ENCODE results near the gene MRTFA. TPM values are rescaled to one million over a fixed set of nuclear protein-coding genes. Genes with fewer than 3 reads are reported as not detected.
"Not testable (repeated sequence)": the region's sequence is repeated elsewhere in the genome, so short reads cannot be mapped to it uniquely, and the experiment has no call there.

MRTFA gene
- total RNA-seq, 4 donors from 2014 or later = 32.6 to 173 (median 76.1) TPM

DNA sequence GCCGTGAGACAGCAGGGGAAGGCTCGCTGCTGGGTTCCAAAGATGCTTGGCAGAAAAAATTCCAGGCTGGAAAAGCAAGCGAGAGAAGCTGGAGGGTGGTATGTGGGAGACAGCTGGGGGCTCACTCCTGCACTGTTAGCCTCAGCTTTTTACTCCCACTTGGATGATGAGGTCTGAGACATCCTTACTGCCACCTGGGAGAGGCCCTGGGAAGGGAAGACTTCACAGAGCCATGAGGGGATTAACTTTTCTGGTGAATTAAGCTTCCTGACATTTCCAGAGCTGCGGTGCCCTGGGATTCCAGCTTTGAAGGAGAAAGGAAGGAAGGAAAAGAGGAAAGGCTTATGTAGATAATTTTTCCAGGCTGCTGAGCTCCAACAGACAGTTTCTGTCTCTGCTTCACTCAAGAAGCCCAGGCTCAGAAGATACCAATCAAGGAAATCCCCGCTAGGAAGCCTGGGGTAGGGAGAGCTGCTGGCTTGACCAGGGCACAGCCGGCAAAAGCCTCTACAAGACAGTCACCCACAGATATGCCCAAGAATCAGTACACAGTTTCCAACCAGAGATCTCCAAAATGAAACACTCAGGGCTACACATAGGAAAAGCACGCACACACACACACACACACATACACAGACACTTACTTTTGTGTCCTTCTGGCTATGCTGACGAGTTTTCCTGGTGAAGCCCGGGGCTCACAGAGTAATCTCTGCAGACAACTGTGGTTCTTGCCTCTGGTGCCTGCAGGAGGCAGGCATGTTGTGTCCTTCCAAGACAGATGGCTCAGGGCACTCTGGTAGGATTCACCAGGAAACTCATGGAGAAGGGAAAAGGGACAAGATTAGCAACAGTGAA is 43.7 kb upstream of the MRTFA start:
- Histone ChIP-seq H3K27me3 (no peaks in the 10 kb centered on the region), H3K4me1 (no peaks in the 10 kb centered on the region), H3K9me3 (no peaks in the 10 kb centered on the region), H3K36me3 (no peaks in the 10 kb centered on the region), H3K27ac (peak overlapping the region; percentile 21 to 42), H3K4me3 (peak overlapping the region; percentile 27 to 44)
- no peak for DNase-seq
- intact Hi-C loops (cut with DNase I; ENCODE audit: low total_unique reads) = no loop called here
- TF ChIP-seq POLR2A (IDR thresholded peaks at IDR 0.05) = no peak
- TF ChIP-seq, protein P1, sequence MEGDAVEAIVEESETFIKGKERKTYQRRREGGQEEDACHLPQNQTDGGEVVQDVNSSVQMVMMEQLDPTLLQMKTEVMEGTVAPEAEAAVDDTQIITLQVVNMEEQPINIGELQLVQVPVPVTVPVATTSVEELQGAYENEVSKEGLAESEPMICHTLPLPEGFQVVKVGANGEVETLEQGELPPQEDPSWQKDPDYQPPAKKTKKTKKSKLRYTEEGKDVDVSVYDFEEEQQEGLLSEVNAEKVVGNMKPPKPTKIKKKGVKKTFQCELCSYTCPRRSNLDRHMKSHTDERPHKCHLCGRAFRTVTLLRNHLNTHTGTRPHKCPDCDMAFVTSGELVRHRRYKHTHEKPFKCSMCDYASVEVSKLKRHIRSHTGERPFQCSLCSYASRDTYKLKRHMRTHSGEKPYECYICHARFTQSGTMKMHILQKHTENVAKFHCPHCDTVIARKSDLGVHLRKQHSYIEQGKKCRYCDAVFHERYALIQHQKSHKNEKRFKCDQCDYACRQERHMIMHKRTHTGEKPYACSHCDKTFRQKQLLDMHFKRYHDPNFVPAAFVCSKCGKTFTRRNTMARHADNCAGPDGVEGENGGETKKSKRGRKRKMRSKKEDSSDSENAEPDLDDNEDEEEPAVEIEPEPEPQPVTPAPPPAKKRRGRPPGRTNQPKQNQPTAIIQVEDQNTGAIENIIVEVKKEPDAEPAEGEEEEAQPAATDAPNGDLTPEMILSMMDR (IDR thresholded peaks at IDR 0.05) = peak in 2 of 4 experiments; percentile 11 to 25

DNA sequence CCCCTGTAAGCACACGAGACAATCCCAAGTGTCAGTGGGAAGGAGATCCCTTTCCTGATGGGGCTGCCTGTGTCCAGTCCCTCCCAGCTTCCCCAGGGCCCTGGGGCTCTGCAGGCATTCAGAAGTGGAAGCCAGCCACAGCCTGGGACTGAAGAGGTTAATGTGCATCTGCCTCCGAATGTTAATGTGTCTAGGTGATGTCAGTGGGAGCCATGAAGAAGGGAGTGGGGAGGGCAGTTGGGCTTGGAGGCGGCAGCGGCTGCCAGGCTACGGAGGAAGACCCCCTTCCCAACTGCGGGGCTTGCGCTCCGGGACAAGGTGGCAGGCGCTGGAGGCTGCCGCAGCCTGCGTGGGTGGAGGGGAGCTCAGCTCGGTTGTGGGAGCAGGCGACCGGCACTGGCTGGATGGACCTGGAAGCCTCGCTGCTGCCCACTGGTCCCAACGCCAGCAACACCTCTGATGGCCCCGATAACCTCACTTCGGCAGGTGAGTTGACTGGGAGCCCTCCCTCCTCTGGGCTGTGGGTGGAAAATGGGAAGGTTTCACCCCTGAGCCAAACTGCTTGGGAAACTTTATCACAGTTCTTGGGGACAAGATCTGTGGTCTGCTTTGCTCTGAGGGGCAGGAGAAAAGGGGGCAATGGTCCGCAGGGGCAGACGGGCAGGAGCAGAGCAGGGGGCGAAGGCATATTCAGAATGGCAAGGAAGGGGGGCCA is 42.9 kb upstream of the MRTFA start, which contains the start of gene MCHR1:
Gene MCHR1 (plus strand): TSS at position 236 of the 715 bp plus-strand sequence. CDS start 169 bp downstream, at position 405.
- H3K4me3 ChIP-seq = peak within 1 kb of the TSS; percentile 27 to 44
- intact Hi-C loops (cut with DNase I; ENCODE audit: low total_unique reads) = no loop called here
- TF ChIP-seq, protein P1 (IDR thresholded peaks at IDR 0.05) = no peak
- no peak for TF ChIP-seq POLR2A (IDR thresholded peaks at IDR 0.05)

DNA sequence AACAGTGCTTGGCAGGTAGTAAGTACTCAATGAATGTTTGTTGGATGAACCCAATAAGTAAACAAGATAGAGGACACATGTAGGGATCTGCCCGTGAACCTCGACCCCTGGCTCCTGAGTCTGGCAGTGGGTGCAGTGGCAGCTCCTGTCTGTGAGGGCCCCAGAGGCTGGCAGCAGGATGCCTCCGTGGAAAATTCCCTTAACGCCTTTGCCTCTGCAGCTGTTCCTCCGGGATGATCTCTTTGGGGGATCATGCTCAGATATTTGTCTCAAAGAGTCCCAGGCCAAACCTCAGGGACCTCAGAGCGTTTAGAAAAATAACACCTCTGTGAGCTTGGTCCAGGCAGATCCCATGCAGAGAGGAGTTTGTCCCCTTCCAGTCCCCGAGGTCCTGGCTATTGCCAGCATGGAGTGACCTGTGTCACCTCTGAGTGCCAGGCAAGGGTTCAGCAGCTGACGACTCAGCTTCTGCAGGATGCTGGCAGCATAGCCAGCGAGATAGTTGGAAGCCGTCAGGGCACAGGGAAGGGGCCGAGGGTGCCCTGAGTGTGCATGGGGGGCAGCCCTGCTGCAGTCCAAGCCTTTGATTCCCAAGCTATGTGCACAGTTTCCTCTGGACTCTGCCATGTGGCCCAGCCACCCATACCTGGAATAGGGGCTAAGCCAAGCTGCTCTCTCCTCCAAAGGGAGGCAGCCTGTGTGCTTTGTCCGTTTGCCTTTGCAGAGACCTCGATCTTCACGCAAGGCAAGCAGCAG is 42.2 kb upstream of the MRTFA start:
- Histone ChIP-seq H3K36me3 (no peaks in the 10 kb centered on the region), H3K9me3 (no peaks in the 10 kb centered on the region), H3K4me3 (peak overlapping the region in 1 of 2 donors; percentile 44), H3K4me1 (no peaks in the 10 kb centered on the region), H3K27ac (no peak overlapping the region), H3K27me3 (no peaks in the 10 kb centered on the region)
- TF ChIP-seq, protein P1 (IDR thresholded peaks at IDR 0.05) = no peak
- TF ChIP-seq POLR2A (IDR thresholded peaks at IDR 0.05) = no peak
- intact Hi-C loops (cut with DNase I; ENCODE audit: low total_unique reads) = no loop called here
- no peak for DNase-seq

More for the DNA sequence above, 42.9 kb upstream of the MRTFA start, which contains the start of gene MCHR1:
- no peaks in the 10 kb centered on the region for H3K27me3 ChIP-seq
- no peaks in the 10 kb centered on the region for H3K36me3 ChIP-seq
- H3K27ac ChIP-seq = peak within 1 kb of the TSS; percentile 21 to 42
- DNase-seq = no peak
- no peaks in the 10 kb centered on the region for H3K4me1 ChIP-seq
- H3K9me3 ChIP-seq = no peaks in the 10 kb centered on the region

DNA sequence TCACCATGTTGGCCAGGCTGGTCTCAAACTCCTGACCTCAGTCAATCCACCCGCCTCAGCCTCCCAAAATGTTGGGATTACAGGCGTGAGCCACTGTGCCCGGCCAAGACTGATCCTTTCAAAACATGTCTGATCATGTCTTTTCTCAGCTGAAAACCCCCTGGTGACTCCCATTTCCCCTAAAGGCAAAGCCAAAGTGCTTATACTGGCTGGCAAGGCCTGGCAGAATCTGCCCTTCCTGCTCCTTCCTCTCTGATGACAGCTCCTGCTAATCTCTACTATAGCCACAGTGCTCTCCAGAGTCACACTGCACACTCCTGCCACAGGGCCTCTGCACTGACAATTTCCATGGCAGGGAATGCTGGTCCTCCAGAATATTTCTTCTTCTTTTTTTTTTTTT is 40.1 kb upstream of the MRTFA start:
- no peak overlapping the region for H3K27ac ChIP-seq
- H3K36me3 ChIP-seq = no peaks in the 10 kb centered on the region
- TF ChIP-seq, protein P1 (IDR thresholded peaks at IDR 0.05) = no peak
- no peaks in the 10 kb centered on the region for H3K27me3 ChIP-seq
- no peak for DNase-seq
- H3K9me3 ChIP-seq = no peaks in the 10 kb centered on the region
- no peaks in the 10 kb centered on the region for H3K4me1 ChIP-seq
- no peak overlapping the region for H3K4me3 ChIP-seq
- intact Hi-C loops (cut with DNase I; ENCODE audit: low total_unique reads) = no loop called here

DNA sequence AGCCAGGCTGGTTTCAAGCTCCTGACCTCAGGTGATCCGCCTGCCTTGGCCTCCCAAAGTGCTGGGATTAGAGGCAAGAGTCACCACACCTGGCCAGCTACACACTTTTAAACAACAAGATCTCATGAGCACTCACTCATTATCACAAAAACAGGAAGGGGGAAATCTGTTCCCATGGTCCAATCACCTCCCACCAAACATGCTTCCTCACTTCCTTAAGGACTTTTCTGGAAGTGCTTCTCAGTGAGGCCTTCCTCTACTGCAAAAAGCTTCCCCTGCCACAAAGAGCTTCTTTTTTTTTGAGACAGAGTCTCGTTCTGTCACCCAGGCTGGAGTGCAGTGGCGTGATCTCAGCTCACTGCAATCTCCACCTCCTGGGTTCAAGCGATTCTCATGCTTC is 39.6 kb upstream of the MRTFA start:
- H3K27me3 ChIP-seq; H3K9me3 ChIP-seq; H3K4me3 ChIP-seq; H3K4me1 ChIP-seq; H3K36me3 ChIP-seq; intact Hi-C loops (cut with DNase I; ENCODE audit: low total_unique reads); H3K27ac ChIP-seq; DNase-seq: not testable (repeated sequence)

Data from uterus (tissue), 4 donors.